NCI-H748 treated with DMSO at 0.1 percent for 48 hours (cell line): ENCODE results near the gene SVOPL.

Experiments used
- DNase-seq: peaks from one replicate; lab custom pipeline; 2025; lab: John Stamatoyannopoulos, UW

SVOPL gene

DNA sequence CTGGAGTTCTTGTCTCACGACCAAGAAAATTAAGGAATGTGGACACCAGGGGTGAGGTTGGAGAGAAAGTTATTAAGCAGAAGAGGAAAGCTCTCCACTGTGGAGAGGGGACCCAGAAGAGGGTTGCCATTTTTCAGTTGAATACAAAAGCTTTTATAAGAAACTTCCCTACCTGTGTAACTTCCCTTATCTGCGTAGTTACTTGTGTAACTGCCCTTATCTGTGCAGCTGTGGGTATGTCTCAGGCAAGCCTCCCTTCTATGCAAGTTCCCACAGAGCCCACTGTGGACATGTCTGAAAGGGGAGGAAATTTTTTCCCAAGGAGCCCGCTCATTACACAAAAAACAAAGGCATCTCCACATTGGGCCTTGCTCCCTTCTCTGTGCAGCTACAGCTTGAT is 94.9 kb downstream of the SVOPL start:
- DNase-seq = no peak

DNA sequence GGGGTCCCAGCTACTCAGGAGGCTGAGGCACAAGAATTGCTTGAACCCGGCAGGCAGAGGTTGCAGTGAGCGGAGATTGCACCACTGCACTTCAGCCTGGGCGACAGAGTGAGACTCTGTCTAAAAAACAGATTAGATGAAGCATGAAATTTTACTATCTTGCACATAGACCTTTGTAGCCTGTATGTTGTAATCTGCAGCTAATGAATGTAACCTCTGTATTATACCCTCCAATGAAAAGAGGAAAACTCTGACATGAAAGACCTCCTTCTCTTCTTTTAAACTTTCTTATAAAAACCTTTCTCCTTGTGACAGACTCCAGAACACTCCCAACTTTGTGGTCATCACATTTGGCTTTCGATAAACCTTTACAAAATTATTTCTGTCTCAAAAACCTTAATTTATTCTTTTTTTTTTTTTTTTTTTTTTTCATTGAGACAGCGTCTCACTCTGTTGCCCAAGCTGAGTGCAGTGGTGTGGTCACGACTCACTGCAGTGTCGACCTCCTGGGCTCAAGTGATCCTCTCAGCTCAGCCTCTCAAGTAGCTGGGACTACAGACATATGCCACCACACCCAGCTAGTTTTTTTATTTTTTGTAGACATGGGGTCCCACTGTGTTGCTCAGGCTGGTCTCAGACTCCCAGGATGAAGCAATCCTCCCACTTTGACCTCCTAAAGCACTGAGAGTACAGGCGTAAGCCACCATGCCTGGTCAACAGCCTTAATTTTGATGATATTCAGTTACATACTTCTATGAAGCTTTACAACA is 97.4 kb downstream of the SVOPL start:
- DNase-seq = no peak

DNA sequence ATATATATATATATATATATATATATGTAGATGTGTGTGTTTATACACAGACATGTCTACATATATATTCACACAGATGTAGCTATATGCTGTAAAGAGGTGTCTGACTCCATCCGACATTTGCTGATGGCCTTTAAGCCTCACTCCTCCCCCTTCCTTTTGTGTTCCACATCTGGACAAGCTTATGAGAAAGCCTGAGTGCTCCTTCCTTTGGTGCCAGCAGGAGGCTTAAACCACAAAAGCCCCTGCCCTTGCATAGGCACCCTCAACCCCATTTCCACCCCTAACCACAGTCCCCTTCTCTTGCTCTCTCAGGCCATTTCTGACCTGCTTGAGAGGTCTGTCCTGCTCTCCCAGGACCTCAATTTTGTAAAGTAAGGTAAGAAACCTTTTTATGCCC is 98.7 kb downstream of the SVOPL start:
- no peak for DNase-seq

DNA sequence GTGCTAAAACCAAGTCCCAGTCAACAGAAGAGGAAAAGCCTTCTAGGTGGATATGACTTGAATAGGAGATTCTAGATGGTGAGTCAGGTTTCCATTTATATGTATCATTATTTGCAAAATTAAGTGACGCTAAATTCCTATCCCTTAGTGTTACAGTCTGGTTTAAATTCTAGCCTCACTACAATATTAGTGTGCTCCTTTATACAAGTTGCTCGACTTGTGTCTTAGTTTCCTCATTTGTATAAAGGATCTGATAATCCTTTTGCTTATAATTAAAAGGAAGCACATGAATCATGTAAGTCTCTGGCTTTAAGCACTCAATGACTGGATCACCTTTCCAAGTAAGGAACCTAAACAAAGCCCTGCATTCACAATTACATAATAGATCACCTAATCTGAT is 105.7 kb downstream of the SVOPL start:
- DNase-seq = no peak

DNA sequence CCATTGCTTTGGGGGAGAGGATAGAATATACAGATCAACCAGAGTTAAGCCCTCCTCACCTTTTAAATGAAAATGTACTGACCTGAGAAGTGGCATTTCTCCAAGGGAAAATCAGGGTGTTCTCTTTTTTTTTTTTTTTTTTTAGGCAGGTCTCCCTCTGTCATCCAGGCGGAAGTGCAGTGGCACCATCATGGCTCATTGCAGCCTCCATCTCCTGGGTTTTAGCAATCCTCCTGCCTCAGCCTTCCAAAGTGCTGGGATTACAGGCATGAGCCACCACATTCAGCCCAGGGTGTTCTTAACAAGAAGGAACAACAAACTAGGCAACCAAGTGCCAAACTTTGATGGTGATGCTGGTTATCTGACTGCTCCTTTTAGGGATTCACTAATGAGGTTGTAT is 111.0 kb downstream of the SVOPL start:
- no peak for DNase-seq

DNA sequence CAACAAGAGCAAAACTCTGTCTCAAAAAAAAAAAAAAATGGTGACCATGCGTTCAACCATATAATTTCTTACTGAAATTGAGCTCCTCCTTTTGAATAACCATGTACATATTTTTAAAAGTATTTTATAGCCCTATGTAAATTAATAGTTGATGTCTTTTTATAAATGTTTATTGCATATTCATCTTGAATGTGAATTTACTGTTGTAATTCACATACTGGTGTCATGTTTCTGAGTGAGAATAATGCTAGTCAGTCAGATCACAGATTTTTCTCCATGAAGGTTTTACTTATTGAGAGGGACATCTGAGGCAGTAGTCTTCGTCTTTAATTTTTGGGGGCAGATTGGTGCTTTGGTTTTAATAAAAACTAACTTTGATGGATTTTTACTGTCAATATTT is 112.2 kb downstream of the SVOPL start:
- DNase-seq = no peak

DNA sequence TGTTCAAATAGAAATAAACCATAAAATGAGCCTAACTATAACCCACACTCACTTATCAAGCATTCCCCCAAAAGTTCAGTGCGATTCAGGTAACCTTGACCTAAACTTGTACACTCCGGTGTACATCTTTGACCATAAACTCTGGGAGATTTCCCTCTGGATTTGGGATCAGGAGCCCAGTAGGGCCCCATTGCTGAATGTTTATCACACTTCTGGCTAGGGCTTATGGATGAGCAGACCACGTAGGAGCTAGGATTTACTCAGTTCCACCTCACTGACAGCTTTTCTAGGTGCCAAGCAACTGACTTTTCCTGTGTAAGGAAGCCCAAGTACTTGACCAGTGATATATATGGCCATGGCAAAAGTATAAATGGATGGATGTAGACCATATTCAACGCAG is 113.7 kb downstream of the SVOPL start:
- no peak for DNase-seq

DNA sequence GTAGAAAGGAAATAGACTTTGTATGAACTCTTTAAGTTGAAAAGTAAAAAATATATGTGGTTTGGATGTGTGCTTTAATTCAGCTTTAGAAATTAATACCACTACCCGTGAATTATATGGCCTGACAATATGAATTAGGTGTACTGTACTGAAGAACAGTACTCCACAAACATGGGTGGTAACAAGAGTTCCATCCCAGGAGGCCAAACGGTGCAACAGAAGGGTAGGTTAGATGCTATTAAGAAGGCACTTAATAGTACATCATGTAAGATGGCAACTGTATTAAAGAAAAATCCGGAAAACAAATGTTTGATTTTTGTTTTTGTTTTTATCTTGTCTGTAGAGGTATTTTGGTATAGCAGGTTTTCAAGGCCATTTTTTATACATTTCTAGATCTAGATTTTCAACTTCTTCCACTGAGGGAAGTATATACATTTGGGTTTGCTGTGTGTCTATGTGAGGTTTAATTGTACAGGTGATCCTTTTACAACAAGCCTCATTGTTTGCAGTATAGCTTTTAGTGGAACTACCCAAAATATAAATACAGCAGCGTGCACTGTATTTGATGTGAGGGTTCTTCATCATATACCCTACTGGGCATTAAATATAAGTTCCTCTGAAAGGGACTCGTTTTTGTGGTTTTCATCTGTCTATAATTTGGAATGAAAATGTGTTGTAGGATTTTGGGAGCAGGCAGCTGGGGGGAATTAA is 115.7 kb downstream of the SVOPL start:
- no peak for DNase-seq

DNA sequence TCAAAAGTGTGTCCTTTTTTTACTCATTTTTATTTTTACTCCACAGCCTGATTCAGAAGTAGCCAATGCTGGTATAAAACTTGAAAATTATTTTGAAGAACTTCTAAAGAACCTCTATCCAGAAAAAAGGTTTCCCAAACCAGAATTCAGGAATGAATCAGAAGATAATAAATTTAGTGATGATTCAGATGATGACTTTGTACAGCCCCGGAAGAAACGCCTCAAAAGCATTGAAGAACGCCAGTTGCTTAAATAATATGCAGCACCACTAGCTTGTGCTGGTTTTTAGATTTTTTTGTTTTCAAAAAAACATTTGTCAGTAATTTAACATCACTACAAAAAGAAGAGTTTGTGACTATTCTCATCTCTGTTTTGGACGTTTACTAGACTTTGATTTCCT is 116.5 kb downstream of the SVOPL start:
- DNase-seq = no peak

DNA sequence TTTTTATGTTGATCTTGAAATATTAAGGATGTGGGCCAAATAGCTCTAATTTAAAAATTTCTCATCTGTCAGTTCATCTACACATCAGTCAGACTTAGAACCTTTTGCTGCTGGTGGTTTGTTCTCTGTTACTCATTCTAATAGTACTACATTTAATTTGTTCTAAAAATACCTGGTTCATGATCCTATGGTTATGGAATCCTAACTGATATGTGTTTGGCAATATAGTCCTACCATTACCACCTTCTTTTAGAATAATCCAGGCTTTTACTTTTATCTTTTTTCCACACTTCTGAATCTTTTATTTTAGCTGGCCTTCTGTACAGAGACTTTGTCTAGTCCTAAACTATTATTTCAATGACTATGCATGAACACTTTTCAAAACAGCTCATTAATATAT is 116.9 kb downstream of the SVOPL start:
- no peak for DNase-seq

DNA sequence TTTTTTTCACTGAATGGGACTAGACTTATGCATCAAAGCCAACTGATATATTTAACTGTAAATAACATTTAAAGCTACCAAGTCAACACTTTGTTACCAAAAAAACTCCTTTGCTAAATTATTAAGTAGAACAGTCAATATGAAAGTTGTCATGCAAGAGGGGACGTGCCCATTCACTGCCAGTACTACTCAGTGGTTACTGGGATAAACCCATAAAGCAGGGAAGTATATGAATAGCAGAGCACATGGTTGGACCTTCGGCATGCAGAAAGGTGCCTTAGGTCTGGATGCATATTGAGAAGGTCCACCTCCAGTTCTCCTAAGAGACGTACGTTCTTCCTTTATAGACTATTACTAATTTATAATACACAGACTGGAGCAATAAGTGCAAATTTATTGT is 120.1 kb downstream of the SVOPL start:
- no peak for DNase-seq

DNA sequence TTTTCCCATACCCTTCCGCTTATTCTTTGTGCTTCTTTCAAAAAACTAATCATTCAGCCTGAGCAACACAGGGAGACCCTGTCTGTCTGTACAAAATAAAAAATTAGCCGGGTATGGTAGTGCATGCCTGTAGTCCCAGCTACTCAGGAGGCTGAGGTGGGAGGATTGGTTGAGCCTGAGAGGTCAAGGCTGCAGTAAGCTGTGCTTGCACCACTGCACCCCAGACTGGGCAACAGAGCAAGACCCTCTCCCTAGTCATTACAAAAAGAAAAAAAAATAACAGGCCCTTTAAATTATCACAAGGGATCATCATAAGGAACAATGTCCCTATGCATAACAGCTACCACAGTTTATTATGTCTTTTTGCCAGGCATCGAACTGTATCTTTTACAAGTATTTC is 121.5 kb downstream of the SVOPL start:
- no peak for DNase-seq

DNA sequence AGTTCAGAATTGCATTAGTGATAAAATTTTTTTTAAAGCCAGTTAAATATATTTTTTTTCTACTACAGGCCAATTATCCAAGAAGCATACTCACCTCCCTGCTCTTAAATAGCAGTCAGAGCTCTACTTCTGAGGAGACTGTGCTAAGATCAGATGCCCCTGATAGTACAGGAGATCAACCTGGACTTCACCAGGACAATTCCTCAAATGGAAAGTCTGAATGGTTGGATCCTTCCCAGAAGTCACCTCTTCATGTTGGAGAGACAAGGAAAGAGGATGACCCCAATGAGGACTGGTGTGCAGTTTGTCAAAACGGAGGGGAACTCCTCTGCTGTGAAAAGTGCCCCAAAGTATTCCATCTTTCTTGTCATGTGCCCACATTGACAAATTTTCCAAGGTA is 122.0 kb downstream of the SVOPL start:
- DNase-seq = no peak

DNA sequence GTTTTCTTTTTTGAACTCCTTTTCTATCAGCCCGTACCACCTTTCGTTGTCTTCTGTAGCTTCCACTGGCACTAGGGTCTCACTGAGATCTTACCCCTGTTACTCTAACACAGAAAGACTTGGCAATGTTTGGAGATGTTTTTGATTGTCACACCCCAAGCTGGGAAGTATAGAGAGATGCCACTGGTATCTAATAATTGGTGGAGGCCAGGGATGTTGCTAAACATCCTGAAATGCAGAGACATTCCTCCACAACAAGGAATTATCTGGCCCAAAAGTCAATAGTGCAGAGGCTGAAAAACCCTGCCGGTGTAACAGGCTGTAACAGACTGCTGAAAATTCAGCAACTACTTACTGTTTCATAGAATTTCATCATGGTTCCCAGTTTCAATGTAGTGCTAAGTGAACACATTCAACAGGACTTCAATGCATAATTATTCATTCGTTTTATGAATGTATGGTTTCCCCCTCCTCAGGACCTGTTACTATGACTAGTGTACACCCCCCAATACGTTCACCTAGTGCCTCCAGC is 125.2 kb downstream of the SVOPL start:
- DNase-seq = no peak

DNA sequence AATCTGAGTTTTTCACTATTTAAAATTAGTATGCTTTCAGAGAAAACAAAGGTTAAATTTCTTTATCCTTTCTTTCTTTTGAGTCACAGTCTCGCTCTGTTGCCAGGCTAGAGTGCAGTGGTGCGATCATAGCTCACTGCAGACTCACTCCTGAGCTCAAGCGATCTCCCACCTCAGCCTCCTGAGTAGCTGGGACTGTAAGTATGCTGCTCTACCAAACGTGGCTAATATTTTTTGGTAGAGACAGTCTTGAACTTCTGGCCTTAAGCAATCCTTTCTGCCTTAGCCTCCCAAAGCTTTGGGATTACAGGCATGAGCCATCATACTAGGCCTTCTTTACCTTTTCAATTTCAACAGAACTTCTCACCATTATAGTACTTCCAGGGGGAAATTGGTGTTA is 127.4 kb downstream of the SVOPL start:
- DNase-seq = no peak

DNA sequence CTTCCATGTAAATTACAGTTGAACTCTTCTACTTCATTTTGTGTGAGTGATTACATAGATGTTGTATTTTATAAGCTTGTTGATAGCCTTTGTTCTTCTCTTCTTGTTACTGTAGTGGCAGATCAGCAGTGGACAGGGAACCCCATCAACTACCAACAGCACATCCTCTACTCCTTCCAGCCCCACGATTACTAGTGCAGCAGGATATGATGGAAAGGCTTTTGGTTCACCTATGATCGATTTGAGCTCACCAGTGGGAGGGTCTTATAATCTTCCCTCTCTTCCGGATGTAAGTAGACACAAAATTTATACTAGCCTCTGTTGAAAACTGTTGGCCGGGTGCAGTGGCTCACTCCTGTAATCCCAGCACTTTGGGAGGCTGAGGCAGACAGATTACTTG is 130.4 kb downstream of the SVOPL start:
- no peak for DNase-seq

DNA sequence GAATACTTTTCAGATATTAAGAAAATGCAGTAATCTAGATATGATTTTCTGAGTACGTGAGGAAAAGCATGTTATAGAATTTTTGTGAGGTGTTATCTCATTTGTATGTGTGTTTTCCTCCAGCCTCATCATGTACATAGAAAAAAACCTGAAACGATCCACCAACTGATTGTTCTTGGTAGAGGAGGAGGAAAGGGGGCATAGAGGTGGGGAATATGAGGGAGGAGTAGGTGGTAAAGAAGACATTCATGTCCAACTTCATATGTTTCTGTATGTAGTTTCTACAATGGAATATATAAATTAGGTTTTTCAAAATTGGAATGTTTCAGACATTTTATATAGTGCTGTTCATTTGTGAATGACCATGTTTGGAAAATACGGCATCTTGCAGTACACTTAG is 131.7 kb downstream of the SVOPL start:
- no peak for DNase-seq

DNA sequence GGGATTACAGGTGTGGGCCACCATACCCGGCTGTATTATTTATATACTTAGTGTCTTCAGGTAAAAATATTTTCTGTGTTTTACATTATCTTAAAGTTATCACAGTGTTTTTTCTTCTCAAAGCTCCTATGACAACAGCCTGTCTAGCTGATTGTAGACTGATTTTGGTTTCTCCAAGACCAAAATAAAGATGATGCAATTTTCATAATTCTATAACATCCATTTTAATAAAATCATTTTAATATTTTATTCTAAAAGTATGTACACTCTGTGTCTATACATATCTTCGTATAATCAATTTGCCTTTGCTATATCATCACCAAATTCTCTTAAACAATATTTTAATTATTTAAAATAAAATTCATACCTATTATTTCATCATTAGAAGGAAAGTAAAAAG is 132.5 kb downstream of the SVOPL start:
- no peak for DNase-seq

DNA sequence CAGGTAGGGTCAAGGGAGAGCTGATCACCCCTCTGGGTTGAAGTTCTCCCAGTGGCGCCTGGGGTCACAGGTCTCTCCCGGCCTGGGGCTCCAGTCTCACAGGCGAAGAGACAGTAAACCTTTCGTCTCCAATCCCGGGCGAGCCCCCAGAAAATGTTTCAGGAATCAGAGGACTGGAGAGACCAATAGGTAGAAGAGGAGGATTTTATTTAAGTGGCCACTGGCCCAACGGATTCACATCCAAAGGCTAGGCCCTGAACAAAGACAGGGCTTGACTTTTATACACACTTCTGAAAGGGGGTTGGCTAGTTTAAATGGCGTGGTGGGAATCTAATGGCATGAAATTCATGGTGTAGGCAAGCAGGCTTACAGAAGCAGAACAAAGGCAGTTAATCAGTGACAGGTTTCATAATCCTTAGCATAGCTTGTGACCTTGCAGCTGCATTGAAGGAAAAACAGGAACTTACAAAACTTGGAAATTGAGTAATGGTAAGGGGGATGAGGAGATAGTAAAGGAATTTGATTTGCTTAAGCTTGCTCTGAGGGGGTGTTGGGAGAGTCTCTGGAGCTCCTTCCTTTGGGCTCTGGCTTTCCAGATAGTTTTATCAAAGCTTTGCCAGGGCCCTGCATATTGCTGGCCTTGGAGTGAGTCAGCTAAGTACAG is 135.6 kb downstream of the SVOPL start:
- no peak for DNase-seq

DNA sequence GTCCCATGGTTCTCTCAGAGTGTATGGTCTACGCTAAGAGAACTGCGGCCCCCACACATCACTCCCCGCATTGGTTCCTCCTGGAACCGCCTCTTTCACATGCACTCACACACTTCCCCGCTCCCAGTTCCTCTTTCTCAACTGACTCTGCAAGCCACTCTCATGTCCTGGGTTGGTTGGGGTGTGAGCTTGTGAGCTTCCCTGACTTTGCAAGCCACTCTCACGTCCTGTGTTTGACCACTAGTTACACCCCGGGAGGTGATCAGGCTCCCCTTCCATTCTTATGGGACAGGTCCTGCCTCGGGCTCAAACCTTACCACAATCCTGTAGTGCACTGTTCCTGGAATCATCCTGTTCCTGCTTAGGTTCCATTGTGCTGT is 136.1 kb downstream of the SVOPL start:
- DNase-seq = no peak

DNA sequence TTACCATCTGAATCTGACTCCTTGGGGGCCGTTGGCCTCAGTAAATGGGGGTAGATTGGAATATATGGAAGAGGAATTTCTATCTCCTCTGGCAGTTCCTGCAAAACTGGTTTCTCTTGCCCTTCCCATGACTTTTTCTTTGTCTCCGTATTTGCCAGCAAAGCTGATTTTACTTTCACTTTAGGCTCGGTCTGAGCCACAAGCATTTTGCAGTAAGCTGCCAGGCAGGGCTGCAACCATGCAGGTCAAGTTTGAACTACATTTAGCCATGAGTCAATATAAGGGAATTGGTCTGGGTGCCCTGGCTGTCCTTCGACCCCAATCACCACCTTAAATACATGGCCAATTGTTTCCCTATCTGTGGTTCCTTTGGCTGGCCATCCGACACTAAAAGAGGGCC is 136.8 kb downstream of the SVOPL start:
- no peak for DNase-seq

DNA sequence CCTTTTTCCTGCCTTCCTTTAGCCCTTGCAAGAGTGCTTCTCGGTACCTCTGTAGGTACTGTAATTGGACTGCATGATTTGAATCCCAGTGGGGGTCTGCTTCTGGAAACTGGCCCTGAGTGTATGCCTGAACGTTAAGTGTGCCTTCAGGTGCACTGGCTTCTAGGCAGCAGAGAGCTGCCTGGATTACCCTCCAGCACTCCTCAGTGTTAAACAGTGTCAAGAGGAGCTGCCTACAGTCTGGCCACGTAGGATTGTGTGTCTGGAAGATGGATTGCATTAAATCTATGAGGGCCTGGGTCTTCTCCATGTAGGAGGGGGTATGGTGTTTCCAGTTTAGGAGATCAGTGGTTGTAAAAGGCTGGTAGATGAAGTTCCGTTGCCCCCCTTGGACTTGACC is 137.4 kb downstream of the SVOPL start:
- no peak for DNase-seq

DNA sequence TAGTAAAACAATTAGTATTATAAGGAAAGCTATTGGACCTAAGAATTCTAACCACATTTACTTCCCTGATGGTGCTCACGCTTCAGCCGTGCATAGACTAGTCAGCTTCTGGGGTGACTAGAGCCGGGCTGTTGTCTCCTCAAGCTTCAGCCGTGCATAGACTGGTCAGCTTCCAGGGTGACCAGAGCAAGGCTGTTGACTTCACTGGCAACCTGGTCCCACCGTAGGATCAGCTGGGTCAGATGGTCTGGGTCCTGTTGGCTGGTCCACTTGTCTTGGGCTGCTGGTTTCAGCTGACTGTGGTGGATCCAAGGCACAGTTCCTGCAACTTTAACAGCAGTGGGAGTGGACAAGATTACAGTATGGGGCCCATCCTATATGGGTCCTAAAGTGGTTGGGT is 141.7 kb downstream of the SVOPL start:
- no peak for DNase-seq
